ENCODE results near the gene TDRD9.

Gene TDRD9

DNA sequence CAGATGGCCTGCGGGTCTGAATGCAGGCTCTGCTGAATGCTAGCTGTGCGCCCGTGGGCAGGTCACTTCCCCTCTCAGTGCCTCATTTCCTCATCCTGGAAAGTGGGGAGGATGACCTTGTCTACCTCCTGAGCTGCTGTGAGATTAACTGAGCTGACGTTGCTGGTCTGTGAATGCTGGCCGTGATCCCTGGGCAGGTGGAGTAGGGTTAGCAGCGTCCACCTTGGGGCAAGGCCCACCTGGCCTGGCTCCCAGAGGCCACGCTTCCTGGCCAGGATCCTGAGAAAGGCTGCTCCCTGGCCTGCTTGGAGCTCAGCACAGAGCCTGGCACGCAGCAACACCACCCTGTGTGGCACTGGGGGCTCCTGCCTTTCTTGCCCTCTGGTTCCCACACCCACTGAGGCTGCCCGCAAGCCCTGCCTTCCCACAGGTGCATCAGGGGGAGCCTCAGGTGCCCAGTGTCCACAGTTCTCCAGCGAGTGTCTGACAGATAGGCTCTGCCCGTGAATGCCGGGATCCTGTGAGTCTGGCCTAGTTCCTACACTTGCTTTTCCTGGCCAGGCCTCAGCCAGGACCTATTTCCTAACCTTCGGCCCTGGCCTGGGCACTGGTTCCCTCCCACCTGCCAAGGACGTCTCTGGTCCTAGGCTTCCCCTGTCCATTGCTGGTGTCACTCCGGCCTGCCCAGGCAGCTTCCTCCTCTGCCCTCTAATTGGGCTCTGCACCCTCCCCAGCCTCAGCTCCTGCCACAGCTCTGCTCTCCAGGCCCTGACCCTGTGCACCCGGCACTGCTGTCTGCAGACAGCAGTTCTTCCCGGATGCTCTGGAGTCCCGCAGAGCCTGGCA, 37.2 kb upstream of the TDRD9 start:
- TF ChIP-seq, protein P1, sequence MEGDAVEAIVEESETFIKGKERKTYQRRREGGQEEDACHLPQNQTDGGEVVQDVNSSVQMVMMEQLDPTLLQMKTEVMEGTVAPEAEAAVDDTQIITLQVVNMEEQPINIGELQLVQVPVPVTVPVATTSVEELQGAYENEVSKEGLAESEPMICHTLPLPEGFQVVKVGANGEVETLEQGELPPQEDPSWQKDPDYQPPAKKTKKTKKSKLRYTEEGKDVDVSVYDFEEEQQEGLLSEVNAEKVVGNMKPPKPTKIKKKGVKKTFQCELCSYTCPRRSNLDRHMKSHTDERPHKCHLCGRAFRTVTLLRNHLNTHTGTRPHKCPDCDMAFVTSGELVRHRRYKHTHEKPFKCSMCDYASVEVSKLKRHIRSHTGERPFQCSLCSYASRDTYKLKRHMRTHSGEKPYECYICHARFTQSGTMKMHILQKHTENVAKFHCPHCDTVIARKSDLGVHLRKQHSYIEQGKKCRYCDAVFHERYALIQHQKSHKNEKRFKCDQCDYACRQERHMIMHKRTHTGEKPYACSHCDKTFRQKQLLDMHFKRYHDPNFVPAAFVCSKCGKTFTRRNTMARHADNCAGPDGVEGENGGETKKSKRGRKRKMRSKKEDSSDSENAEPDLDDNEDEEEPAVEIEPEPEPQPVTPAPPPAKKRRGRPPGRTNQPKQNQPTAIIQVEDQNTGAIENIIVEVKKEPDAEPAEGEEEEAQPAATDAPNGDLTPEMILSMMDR (IDR thresholded peaks at IDR 0.05; ENCODE audit: control extremely low read depth, extremely low read depth, low read depth, missing control alignments), result no peak
- POLR2A ChIA-PET, result no interaction called here
- CTCF ChIA-PET, result interaction anchor here (1.2 to 2.3 kb wide), 3 partner anchors 9 to 83 kb away, joined by 3 to 18 read pairs (median 3); no protein-coding TSS in a partner anchor
- DNase-seq (ENCODE audit: extremely low spot score), result no peak

DNA sequence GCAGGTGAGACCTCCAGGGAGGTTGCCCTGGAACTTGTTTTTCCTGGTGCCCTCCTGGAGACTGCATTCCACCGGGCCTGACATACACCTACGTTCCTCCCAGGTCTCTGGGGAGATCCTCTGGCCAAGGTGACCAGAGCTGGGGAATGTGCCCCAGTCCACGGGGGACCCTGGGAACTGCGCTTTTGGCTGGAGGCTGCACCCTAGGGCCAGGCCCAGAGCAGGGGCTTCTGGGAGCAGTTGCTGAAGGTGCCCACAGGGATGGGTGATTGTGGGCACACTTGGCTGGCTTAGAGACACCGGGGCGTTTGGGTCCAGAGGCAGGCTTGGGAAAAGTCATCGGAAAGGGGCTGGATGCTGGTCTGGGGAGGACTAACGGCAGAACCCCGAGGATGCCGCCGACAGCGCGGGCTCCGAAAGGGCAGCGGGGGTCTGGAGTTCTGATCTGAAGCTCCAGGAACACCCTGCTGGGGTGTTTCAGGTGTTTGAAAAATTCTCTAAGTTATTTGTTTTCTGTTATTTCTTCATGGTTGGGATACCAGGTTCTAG, 36.5 kb upstream of the TDRD9 start:
- DNase-seq (ENCODE audit: extremely low spot score), result no peak
- CTCF ChIA-PET, result interaction anchor here (1.5 kb wide), 1 partner anchor 19 kb away, joined by 3 read pairs; no protein-coding TSS in a partner anchor
- TF ChIP-seq, protein P1 (IDR thresholded peaks at IDR 0.05; ENCODE audit: control extremely low read depth, extremely low read depth, low read depth, missing control alignments), result no peak
- POLR2A ChIA-PET, result no interaction called here

DNA sequence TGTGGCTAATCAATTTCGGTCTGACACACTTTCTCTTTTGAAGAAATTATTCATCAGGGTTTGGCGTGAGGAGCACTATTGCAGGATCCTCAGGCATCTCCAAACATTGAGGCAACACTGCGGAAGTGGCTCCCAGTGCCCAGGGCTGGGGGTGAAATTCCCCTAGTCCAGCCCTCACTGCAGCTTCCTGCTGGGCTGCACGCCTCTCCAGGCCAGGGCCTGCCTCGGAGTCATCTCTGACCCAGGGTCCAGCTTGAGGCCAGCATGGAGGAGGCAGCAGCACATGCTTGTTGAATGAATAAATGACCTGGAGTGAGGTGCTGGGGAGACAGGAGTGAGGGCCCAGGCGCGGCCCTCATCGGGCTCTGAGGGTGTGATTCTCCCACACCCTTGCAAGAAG, 36.0 kb upstream of the TDRD9 start:
- CTCF ChIA-PET, result interaction anchor here (1.4 to 1.5 kb wide), 2 partner anchors 9 to 18 kb away, joined by 3 read pairs; no protein-coding TSS in a partner anchor
- POLR2A ChIA-PET, result no interaction called here

DNA sequence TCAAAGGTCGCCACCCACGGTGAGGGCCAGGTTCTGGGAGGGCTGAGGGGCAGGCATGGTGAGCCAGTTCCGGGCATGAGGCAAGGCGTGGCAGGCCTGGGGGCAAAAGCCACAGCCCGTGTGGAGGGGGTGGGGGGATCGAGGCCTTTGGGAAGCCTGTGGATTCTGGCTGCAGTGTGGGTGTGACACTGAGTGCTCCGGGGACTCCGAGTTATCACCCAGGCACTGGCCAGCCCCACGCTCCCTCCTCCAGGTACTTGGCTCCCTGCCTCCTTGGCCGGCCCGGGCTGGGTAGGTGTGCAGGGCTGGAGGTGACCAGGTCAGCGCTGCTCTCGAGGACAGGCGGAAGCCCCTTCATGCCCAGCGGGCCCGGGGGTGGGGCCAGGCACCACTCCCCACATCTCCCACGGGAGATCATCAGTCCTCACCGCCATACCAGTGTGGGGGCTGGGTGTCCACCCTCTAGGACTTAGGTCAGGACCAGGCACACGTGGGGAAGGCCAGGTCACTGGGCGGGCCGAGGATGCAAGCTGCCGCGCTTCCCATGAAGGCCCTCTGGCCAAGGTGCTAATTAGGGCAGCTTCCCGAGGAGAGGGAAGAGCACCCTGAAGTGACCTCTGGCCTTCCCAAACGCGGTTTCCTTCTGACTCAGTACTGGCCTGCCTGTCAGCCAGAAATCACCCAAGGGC, 34.1 kb upstream of the TDRD9 start:
- ChIA-PET CTCF (no interaction called here), POLR2A (no interaction called here)
- no peak for DNase-seq (ENCODE audit: extremely low spot score)
- TF ChIP-seq, protein P1 (IDR thresholded peaks at IDR 0.05; ENCODE audit: control extremely low read depth, extremely low read depth, low read depth, missing control alignments), result no peak

More for the DNA sequence above, 36.0 kb upstream of the TDRD9 start:
- no peak for DNase-seq (ENCODE audit: extremely low spot score)
- TF ChIP-seq, protein P1 (IDR thresholded peaks at IDR 0.05; ENCODE audit: control extremely low read depth, extremely low read depth, low read depth, missing control alignments), result no peak

DNA sequence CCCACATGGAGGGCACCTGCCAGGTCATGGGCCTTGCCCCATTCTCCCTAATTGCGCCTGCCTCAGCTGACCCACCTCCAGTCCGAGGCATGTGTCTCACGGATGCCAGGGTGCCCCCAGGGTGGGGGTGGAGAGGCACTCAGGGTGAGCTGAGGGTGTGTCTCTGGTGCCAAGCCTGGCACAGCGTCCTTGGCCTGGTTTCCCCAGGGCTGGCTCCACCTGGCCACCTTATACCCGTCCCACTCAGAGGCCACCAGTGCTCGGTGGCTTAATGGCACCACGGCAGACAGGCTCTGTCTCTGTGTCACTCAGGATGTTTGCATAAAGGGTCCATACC, 33.6 kb upstream of the TDRD9 start:
- TF ChIP-seq, protein P1 (IDR thresholded peaks at IDR 0.05; ENCODE audit: control extremely low read depth, extremely low read depth, low read depth, missing control alignments), result no peak
- DNase-seq (ENCODE audit: extremely low spot score), result no peak
- POLR2A ChIA-PET, result no interaction called here
- CTCF ChIA-PET, result no interaction called here

DNA sequence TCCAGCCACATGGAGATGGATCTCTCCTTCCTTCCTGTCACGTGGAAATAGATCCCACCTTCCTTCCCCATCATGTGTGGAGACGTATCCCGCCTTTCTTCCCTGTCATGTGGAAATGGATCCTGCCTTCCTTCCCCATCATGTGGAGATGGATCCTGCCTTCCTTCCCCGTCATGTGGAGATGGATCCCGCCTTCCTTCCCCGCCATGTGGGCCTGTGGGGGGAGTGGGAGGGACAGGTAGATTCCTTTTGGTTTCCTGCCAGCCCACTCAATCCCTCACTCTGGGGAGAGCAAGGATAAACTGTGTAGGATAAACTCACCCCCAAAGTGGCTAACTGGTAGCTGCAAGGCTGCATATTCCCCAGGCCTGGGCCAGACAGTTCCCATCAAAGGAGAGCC, 31.7 kb upstream of the TDRD9 start:
- TF ChIP-seq, protein P1 (IDR thresholded peaks at IDR 0.05; ENCODE audit: control extremely low read depth, extremely low read depth, low read depth, missing control alignments), result no peak
- no peak for DNase-seq (ENCODE audit: extremely low spot score)
- ChIA-PET POLR2A (no interaction called here), CTCF (interaction anchor here (1.3 to 7.2 kb wide), 2 partner anchors 14 to 17 kb away, joined by 3 to 60 read pairs; no protein-coding TSS in a partner anchor)

Measured in GM10248 (cell line).